Stimulated activated CD8-positive, alpha-beta memory T cell treated with anti-CD3 and anti-CD28 coated beads, Interleukin-2, amount 100 ng/mL, for 1 hour (primary cell): Measurements from ENCODE around the gene CXorf49.
"Not testable (repeated sequence)": the region's sequence is repeated elsewhere in the genome, so short reads cannot be mapped to it uniquely, and the experiment has no call there.

Source experiments
- DNase-seq, 2 donors: peaks; one replicate each; pipeline ENCODE4 v3.0.0-alpha.2; 2020; ENCODE audit warnings: low read depth in 2 of 2

Gene CXorf49

DNA sequence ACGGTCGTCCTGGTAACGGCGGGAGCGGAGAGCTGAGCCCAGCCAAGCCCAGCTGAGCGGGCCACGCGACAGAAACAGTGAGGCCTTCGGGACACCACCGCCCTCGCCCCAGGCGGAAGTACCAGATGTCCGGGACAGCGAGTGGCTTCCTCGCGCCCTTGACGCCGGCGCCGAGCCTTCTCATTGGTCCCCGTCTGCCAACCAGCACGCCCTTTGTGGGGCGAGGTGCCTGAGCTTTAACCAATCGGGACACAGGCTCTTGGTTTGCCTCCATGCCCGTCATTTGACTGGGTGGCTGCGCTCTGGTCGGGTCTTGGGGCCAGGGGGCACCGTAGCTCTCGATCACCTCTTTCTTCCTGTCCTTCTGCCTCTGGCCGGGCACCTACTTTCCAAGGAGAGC is at the start of gene CXorf49:
Gene CXorf49, minus strand, starts transcription at position 101 of the 400 bp plus-strand sequence. CDS start 134 bp downstream, outside the sequence.
- not testable (repeated sequence) for DNase-seq

DNA sequence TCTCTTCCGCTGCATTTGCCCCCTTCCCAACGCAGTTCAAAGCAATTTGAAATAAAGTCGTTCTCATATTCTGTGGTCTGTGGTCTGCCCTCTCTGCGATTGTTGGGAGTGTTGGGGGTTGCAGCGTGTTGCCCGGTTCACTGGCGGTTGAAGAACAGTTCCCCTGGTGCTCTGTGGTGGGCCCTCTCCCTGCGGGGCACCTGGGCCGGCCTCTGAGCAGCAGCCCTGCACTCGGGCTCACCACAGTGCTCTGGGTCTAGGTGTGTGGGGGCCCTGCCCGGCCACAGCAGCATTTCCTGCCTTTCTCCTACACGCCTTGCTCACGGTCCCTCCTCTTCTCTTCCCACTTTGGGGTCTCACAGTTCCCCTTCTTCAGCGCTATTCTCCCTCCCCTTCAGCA is 49.0 kb upstream of the CXorf49 start:
- not testable (repeated sequence) for DNase-seq

DNA sequence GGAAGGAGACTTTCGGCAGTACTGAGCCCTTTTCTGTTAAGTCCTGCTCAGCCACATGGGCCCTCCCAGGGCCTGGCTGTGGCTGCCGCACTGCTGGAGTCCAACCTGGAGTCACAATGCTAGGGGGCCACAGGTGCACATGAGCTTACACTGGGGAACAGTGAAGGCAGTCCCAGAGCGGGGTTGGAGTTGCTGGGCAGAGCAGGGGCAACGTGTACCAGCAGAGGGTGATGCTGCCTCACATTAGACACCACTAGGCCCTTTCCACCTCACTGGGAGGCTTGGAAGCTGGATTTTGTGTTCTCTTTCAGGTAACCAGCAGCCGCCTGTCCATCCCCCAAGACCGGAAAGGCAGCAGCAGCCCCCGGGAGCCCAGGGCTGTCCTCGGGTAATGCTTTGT is 47.5 kb upstream of the CXorf49 start:
- DNase-seq, result not testable (repeated sequence)

DNA sequence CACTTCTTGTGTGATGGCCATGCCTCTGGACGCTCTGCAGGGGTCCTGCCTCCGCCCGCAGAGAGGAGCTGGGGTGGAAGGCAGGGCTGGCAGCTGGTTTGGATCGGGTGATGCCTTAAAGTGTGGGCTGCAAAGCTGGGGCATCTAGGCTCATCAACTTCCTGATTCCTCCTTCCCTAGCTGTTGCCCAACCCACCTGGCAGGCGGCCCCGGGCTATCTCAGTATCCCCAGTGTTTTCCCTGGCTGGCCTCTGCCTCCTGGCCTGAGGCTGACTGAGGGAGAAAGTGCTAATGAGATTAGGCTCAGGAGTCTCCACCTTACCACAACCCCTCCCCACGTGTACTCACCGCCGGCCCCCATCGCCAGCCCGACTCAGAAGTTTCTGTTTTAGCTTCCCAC is 46.7 kb upstream of the CXorf49 start:
- DNase-seq, result not testable (repeated sequence)

DNA sequence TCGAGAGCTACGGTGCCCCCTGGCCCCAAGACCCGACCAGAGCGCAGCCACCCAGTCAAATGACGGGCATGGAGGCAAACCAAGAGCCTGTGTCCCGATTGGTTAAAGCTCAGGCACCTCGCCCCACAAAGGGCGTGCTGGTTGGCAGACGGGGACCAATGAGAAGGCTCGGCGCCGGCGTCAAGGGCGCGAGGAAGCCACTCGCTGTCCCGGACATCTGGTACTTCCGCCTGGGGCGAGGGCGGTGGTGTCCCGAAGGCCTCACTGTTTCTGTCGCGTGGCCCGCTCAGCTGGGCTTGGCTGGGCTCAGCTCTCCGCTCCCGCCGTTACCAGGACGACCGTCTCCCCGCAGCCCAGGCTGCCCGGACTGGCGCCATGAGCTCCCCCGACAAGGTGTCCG is 45.0 kb upstream of the CXorf49 start, which contains the start of gene CXorf49B:
Gene CXorf49B, plus strand, starts transcription at position 301 of the 400 bp plus-strand sequence. Its CDS starts 75 bp downstream, at position 376.
- not testable (repeated sequence) for DNase-seq

DNA sequence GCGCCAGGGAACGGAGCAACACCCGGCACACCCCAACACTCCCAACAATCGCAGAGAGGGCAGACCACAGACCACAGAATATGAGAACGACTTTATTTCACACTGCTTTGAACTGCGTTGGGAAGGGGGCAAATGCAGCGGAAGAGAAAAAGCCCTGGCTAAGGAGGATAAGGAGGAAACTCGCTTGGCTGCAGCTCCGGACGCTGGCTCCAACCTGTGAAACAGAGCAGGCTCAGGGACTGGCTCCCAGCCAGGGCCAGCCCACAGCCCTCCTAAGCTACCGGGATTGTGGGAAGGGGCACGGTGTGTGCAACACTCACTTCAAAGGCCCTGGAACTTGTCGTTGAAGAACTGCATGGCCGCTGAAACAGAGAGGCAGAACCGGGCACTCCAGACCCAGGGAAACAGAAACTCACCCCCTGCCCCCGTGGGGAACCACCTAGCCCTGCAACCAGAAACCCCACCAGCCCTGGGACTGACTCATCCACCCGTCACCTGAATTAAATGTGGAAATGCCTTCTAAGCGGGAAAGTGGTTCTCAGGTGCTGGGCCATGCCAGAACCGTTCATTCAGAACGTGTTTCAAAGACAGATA is 42.7 kb upstream of the CXorf49 start:
- DNase-seq, result not testable (repeated sequence)

DNA sequence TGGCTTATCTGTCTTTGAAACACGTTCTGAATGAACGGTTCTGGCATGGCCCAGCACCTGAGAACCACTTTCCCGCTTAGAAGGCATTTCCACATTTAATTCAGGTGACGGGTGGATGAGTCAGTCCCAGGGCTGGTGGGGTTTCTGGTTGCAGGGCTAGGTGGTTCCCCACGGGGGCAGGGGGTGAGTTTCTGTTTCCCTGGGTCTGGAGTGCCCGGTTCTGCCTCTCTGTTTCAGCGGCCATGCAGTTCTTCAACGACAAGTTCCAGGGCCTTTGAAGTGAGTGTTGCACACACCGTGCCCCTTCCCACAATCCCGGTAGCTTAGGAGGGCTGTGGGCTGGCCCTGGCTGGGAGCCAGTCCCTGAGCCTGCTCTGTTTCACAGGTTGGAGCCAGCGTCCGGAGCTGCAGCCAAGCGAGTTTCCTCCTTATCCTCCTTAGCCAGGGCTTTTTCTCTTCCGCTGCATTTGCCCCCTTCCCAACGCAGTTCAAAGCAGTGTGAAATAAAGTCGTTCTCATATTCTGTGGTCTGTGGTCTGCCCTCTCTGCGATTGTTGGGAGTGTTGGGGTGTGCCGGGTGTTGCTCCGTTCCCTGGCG is 2.3 kb upstream of the CXorf49 start:
- DNase-seq, result not testable (repeated sequence)

DNA sequence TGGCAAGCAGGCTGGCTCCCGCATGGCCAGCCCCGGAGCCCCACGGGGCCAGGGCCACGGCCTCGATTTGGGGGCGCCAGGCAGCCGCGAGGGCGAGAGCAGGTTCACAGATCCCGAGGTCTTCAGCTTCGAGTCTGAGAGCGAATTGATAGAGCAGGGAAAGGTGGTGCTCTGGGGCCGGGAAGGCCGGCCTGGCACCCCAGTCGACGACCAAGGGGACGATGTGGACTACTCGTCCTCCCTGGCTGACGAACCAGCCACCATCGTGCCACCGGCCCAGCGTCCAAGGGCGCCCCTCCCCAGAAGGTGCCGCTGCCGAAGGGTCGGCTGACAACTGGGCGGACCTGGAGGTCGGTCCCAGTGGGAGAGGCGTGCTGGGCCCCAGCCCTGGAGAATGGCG is 1.1 kb upstream of the CXorf49 start:
- DNase-seq, result not testable (repeated sequence)

DNA sequence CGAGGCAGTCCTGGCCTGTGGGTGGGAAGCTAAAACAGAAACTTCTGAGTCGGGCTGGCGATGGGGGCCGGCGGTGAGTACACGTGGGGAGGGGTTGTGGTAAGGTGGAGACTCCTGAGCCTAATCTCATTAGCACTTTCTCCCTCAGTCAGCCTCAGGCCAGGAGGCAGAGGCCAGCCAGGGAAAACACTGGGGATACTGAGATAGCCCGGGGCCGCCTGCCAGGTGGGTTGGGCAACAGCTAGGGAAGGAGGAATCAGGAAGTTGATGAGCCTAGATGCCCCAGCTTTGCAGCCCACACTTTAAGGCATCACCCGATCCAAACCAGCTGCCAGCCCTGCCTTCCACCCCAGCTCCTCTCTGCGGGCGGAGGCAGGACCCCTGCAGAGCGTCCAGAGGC is 1.8 kb downstream of the CXorf49 start:
- DNase-seq, result not testable (repeated sequence)

DNA sequence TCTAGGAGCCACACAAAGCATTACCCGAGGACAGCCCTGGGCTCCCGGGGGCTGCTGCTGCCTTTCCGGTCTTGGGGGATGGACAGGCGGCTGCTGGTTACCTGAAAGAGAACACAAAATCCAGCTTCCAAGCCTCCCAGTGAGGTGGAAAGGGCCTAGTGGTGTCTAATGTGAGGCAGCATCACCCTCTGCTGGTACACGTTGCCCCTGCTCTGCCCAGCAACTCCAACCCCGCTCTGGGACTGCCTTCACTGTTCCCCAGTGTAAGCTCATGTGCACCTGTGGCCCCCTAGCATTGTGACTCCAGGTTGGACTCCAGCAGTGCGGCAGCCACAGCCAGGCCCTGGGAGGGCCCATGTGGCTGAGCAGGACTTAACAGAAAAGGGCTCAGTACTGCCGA is 2.5 kb downstream of the CXorf49 start:
- DNase-seq, result not testable (repeated sequence)

DNA sequence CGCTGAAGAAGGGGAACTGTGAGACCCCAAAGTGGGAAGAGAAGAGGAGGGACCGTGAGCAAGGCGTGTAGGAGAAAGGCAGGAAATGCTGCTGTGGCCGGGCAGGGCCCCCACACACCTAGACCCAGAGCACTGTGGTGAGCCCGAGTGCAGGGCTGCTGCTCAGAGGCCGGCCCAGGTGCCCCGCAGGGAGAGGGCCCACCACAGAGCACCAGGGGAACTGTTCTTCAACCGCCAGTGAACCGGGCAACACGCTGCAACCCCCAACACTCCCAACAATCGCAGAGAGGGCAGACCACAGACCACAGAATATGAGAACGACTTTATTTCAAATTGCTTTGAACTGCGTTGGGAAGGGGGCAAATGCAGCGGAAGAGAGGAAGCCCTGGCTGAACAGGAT is 4.0 kb downstream of the CXorf49 start:
- not testable (repeated sequence) for DNase-seq

DNA sequence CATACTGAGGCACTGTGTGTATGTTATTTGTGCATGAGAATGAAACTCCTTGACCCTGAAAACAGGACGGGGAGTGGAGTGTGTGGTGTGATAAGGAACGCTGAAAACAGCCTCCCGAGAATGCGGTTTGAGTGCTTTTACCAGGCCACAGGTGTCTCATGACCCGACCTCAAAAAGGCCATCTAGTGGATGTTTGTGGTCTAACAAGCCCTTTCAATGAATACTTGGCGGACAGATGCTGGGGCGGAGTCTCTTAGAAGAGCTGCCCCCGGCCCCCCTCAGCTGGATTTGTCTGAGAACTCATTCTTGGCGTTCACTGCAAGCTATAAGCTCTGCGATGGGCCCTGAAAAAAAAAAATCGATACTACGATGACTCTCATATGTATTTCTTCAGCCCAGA is 15.2 kb downstream of the CXorf49 start:
- not testable (repeated sequence) for DNase-seq

DNA sequence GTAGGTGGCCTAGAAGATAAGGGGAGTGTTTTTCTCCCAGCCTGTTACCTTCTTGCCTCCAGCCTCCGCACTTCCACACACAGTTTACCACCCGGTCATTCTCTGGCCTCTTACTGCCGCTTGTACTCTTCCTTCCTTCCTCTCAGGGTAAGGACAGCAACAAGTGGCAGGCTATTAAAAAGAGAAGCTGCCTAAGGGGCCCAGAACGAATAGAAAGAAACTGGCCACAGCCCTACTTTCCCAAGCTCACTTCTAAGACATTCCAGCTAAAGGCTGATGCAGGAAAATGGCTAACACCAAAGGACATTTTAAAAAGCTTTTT is 19.1 kb downstream of the CXorf49 start:
- not testable (repeated sequence) for DNase-seq

DNA sequence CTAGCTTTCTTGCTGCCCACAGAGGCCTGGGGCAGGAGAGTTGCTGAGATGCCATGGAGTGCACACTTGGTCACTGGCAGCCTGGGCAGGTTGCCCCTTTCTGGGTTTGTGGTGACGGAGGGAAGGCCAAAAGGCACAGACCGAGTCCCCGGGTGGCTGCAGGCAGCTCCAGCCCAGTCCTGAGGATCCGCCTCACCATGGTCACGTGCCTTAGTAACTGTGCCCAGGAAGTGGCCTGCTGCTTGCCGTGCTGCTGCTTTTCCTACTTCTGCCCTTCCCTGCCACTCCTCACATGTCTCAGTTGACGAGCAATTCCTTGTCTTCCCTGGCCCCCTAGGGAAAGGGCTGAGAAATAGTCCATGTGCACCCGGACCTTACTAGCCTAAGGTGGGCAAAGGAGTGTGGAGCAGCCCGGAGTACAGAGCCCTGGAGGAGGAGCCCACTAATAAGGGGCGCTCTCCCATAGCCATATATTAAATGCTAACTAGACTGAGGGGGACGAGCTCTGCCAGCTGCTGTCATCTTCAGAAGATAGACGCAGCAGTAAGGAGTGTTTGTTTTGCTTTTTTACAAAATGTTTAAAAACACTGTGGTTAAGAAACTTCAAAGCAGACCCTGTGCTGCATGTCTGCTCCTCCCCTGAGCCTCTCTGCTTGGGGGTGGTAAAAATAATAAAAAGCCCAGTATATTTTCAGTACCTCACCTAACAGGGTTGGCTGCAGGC is 19.6 kb downstream of the CXorf49 start:
- DNase-seq, result not testable (repeated sequence)

DNA sequence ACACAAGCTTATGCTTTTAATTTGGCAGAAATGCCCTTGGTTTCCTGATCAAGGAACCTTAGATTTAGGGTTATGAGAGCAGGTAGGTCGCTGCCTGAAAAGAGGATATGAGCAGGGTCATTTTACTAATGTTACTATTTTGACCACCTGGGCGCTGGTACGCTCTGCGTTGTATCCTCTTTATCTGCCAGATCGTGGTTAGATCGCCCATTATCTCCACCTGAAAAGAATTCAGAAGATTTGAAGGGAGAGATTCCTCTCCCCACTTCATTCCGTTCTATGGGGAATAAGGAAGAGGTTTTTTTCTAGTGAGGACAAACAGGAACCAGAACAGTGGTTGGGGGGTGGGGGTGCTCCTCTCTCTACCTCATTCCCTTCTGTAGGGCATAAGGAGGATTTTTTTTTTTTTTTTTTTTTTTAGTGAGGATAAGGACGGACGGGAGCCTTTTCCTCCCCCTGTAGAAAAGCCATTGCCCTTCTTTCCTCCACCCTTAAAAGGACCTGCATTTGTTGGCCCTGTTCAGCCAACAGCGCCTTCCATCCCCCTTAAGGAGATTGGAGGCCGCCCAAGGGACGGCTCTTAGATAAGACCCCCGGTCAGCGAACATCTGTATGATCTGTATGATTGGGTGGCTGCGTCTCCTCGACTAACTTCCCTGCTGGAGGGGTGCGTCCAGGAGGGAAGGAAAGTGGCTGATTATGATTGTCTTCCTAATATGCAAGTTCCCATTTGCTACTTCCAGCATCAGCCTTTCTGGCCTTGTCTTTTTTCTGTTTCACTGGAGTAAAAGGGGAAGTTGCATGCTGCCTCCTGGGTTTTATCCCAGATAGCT is 20.4 kb downstream of the CXorf49 start:
- DNase-seq, result not testable (repeated sequence)

DNA sequence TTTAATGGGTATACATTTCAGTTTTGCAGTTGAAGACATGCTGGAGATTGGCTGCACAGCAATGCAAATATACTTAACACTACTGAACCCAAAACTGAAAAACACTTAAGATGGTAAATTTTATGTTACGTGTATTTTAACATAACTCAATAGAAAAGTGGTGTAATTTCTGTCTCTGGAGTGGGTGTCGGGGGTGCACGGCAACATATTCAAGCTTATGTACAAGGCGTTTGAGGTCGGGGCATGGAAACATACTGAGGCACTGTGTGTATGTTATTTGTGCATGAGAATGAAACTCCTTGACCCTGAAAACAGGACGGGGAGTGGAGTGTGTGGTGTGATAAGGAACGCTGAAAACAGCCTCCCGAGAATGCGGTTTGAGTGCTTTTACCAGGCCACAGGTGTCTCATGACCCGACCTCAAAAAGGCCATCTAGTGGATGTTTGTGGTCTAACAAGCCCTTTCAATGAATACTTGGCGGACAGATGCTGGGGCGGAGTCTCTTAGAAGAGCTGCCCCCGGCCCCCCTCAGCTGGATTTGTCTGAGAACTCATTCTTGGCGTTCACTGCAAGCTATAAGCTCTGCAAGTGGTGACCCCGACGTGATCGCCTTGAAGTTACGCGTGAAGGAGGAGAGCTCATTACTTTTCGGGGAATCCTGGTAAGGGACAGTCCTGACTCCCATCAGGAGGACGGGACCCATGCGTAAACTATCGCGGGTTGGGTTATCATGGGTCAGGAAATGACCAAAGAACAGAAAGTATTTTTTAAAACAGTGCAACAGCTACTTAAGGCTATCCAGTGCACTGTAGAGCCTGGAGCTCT is 21.2 kb downstream of the CXorf49 start:
- DNase-seq, result not testable (repeated sequence)

DNA sequence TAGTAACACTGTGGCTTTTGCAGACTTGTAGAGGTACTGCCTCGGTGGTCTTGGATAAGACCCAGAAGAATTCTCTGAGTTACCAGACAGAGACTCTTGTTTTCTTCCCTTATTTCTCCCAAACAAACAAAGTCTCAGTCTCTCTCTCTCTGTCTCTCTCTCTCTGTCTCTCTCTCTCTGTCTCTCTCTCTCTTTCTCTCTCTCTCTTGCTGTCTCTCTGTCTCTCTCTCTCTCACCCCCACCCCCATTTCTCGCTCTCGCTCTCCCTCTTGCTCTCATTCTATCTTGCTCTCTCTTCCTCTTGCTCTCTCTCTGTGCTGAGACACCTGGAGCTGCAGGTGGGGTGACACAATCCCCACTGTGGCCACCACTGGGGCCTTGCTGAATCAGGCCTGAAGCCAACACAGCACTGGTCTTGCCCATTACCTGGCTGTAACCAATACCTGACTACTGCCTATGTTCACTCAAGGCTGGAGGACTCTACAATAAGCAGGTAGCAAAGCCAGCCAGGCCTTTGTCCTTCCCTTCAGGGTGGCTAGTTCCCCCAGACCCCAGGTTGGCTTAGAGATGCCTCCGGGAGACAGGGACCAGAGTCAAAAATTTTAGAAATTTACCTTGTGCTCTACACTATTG is 38.4 kb downstream of the CXorf49 start:
- DNase-seq, result no peak

DNA sequence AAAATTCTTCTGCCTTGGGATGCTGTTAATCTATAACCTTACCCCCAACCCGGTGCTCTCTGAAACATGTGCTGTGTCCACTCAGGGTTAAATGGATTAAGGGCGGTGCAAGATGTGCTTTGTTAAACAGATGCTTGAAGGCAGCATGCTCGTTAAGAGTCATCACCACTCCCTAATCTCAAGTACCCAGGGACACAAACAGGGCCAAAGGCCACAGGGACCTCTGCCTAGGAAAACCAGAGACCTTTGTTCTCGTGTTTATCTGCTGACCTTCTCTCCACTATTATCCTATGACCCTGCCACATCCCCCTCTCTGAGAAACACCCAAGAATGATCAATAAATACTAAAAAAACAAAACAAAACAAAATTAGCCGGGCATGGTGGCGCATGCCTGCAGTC is 40.9 kb downstream of the CXorf49 start:
- not testable (repeated sequence) for DNase-seq

DNA sequence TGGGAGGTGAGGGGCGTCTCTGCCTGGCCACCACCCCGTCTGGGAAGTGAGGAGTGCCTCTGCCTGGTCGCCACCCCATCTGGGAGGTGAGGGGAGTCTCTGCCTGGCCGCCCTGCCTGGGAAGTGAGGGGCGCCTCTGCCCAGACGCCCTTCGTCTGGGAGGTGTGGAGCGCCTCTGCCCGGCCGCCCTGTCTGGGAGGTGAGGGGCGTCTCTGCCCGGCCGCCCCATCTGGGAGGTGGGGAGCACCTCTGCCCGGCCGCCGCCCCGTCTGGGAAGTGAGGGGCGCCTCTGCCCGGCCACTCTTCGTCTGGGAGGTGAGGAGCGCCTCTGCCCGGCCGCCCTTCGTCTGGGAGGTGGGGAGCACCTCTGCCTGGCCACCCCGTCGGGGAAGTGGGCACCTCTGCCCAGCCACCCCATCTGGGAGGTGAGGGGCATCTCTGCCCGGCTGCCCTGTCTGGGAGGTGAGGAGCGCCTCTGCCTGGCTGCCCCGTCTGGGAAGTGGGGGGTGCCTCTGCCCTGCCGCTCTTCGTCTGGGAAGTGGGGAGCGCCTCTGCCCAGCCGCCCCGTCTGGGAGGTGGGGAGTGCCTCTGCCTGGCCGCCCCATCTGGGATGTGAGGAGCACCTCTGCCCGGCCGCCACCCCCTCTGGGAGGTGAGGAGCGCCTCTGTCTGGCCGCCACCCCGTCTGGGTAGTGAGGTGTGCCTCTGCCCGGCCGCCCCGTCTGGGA is 41.9 kb downstream of the CXorf49 start:
- not testable (repeated sequence) for DNase-seq

DNA sequence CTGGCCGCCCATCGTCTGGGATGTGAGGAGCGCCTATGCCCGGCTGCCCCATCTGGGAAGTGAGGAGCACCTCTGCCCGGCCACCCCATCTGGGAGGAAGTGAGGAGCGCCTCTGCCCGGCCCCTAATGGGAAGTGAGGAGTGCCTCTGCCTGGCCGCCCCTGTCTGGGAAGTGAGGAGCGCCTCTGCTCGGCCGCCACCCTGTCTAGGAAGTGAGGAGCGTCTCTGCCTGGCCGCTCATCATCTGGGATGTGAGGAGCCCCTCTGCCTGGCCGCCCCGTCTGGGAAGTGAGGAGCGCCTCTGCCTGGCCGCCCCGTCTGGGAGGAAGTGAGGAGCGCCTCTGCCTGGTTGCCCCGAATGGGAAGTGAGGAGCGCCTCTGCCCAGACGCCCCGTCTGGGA is 42.4 kb downstream of the CXorf49 start:
- not testable (repeated sequence) for DNase-seq
